NOMO-1 treated with DMSO at 0.1 percent for 48 hours (cell line): ENCODE measurements around the gene ROR2.
A peak's percentile ranks its signal among the peaks of the same experiment; 100 is the strongest.
"Not testable (repeated sequence)": the region's sequence is repeated elsewhere in the genome, so short reads cannot be mapped to it uniquely, and the experiment has no call there.

Source experiments
- DNase-seq: peaks from one replicate; lab custom pipeline; 2025; ENCODE audit not compliant: unreplicated experiment; lab: John Stamatoyannopoulos, UW

Gene ROR2

DNA sequence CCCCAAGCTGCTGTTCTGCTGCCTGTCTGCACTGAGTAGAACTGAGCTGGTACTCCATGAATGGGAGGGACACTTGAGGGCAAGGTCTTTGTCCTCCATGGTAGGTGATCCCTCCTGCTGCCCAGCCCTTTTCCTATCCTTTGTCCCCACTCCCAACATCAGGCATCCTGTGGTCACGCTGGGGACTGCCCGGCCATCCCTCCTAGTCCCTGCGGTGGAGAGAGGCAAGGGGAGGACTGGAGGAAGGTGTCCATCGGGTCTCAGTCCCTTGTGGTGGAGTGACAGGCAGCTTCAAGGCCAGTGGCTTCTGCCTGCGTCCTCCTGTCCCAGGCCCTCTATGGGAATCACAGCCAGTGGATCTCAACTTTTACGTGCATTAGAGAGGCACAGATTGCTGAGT is 25.9 kb downstream of the ROR2 start:
- DNase-seq: no peak

DNA sequence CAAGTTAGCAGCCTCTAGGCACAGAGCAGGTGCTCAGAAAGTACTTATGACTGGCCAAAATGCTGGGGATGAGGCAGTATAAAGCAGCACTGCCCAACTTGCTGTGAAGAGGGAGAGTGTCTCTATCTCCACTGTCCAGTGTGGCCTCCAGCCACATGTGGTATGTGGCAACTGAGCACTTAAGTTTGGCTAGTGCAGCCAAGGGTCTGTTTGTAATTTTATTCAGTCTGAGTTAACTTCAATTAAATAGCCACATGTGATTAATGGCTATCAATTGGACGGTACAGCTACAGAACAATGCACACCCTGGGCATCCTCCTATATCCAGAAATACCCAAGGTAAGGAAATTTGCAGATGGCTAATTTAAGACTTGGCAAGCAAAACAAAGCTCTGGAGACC is 26.9 kb downstream of the ROR2 start:
- DNase-seq: no peak

DNA sequence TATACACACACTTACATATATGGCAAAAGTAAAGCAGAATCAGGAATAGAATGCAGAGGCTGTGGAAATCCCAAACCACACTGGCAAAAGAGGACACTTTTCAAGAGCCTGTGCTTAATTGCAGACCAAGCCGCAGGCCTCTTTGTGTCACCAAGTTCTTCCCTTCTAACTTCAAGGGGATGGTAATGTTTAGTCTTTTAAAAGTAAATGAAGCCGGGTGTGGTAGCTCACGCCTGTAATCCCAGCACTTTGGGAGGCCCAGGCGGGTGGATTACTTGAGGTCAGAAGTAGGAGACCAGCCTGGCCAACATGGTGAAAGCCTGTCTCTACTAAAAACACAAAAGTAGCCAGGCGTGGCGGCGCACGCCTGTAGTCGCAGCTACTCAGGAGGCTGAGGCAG is 28.7 kb downstream of the ROR2 start:
- no peak for DNase-seq

- no peak for DNase-seq
Measured at GRCh38 chr9:91920630-91921350, 29.2 kb downstream of the ROR2 start.

GRCh38 chr9:91919621-91920020 is 30.4 kb downstream of the ROR2 start:
- DNase-seq: no peak

DNA sequence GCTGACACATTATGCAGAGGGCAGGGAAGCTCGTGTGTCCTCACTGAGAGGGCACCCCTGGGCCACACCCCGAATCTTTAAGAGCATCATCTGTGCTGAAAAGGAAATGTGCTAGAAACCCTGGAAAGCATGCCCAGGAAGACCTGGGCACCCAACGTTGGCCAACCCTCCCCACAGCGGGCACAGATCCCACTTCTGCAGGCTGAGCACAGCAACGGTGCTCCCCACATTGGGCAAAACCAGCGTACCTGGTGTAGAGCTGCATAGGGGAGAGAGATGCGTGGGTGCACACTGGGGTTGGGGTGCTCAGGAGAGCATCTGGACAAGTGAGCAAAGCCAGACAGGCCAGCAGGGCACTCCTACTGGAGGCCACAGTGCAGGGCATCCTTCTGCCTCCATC is 32.6 kb downstream of the ROR2 start:
- no peak for DNase-seq

- DNase-seq: no peak
Measured at GRCh38 chr9:91915524-91916263, 34.3 kb downstream of the ROR2 start.

- no peak for DNase-seq
Measured at GRCh38 chr9:91914937-91915336, 35.1 kb downstream of the ROR2 start.

DNA sequence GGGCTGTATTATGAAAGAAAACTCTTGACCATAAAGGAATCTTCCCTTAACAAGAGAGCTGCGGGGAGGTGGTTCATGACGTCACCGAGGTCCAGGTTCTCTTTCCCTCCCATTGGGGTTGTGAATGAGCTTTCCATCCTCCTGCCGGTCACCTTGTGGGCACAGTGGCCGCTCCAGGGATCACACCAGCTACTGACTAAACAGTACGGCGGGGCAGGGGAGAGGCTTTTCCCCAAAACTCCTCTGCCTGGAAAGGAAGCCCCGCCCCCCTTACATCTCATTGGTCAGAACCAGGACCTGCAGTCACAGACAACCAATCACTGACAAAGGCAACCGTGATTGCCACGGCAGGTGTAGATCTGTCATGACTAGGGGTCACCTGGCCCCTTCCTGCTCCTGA is 35.6 kb downstream of the ROR2 start:
- no peak for DNase-seq

DNA sequence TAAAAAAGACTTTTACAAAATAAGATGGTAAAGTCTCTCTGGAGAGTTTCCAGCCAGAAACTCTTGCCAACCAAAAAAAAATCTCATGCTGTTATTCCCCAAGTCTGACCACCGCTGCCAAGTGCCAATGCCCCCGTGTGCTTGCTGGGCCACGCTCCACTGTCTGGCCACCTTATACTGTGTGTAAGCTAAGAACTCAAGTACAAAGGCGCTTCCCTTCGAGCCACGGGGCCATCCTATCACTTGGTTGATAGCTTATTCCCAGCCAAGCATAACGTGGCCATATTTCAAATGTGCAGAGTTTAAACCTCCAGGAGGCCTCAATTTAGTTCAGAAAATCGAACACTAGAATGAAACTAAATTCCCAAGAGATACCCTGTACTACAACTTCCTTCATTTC is 36.0 kb downstream of the ROR2 start:
- no peak for DNase-seq

DNA sequence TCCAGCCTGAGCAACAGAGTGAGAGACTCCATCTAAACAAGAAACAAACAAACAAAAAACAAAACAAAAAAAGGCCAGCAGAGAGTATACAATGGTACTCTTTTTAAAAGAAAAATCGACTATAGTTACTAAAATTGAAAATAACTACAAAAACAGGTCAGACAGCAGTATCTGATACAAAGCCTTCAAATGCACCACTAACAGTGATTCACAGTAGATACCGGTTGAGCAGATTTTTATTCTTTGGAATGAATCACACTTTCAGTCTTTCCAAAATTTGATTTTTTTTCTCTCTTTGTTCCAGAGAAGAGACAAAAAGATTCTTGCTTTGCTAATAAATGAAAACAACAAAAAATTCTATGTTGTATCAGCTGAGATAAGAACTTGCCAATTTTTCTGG is 36.9 kb downstream of the ROR2 start:
- no peak for DNase-seq

DNA sequence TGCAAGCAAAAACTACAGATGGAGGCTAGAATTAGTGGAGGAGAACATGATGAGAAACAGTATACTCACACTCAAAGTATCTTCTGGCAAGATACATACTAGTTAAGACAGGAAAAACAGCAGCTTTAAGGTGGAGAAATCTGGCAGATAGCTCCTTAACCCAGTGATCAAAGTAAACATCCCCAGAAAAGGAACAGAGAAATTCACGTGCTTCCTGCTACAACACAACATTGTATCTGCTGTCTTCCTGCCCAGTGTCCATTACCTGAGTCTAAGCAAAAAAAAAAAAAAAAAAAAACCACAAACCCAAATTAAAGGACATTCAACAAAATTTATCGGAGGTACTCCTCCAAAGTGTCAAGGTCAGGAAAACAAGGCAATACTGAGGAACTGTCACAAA is 38.4 kb downstream of the ROR2 start:
- no peak for DNase-seq

DNA sequence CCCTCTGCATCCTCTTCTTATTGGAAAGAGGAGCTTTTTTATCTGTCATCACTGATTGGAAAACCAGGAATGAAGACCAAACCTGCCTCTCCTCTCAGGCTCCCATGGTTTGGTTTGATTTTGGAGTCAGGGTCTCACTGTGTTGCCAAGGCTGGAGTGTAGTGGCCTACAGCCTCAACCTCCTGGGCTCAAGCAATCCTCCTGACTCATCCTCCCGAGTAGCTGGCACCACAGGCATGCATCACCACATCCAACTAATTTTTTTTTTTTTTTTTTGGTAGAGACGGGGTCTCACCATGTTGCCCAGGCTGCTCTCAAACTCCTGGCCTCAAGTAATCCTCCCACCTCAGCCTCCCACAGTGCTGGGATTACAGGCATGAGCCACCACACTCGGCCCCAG is 40.8 kb downstream of the ROR2 start:
- not testable (repeated sequence) for DNase-seq

GRCh38 chr9:91908746-91909145 is 41.3 kb downstream of the ROR2 start:
- no peak for DNase-seq

DNA sequence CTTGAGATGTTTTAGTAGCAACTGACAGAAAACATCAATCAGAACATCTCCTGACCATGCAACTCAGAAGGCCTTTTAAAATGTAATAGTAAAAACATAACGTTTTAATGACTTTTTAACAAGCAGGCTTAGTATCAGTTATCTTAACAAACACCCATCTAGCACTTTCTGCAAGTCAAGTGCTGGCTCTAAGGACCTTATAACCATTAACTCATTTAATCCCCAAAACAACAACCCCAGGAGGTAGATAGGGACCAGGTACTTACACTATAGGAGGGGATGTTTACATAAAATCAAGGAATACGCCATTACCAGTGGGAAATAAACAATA is 41.8 kb downstream of the ROR2 start:
- no peak for DNase-seq

GRCh38 chr9:91907484-91908292 is 42.3 kb downstream of the ROR2 start:
- DNase-seq: no peak

GRCh38 chr9:91905991-91906469 is 44.0 kb downstream of the ROR2 start:
- peak; percentile 7 for DNase-seq

DNA sequence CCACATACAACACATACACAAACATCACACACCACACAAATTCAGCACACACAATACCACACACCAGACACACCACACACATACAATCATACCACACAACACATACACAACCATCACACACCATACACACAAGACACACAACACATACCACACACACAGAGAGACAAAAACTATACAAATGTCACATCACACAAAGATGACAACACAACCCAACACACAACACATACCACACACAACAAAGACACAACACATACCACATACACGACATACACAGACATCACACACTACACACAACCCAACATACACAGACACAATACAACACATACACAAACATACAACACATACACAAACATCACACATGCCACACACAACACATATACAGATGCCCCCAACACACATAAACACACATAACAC is 44.8 kb downstream of the ROR2 start:
- DNase-seq: no peak

- DNase-seq: no peak
Measured at GRCh38 chr9:91904588-91905236, 45.3 kb downstream of the ROR2 start.

GRCh38 chr9:91903126-91903911 is 46.7 kb downstream of the ROR2 start:
- peak; percentile 48 for DNase-seq
